Vagina (tissue), 2 donors: ENCODE measurements around the gene DHRSX.

Source experiments
- POLR2A ChIP-seq, 2 donors: fragments of 450-650 bp; IDR thresholded peaks; one replicate each; pipeline ENCODE4 v1.6.1; 2017; ENCODE audit warnings: antibody characterized with exemption in 2 of 2, mild to moderate bottlenecking in 2 of 2, moderate library complexity in 2 of 2
- TF ChIP-seq, protein P1 (sequence below), 3 experiments: fragments of 450-650 bp in 2 of 3; fragments of 200-600 bp in 1 of 3; sonication (generic) in 1 of 3; IDR thresholded peaks; one replicate each; pipeline ENCODE4 v1.5.1; 2017 to 2019; ENCODE audit warnings: antibody characterized with exemption in 3 of 3, mild to moderate bottlenecking in 2 of 3, moderate library complexity in 2 of 3

DNA sequence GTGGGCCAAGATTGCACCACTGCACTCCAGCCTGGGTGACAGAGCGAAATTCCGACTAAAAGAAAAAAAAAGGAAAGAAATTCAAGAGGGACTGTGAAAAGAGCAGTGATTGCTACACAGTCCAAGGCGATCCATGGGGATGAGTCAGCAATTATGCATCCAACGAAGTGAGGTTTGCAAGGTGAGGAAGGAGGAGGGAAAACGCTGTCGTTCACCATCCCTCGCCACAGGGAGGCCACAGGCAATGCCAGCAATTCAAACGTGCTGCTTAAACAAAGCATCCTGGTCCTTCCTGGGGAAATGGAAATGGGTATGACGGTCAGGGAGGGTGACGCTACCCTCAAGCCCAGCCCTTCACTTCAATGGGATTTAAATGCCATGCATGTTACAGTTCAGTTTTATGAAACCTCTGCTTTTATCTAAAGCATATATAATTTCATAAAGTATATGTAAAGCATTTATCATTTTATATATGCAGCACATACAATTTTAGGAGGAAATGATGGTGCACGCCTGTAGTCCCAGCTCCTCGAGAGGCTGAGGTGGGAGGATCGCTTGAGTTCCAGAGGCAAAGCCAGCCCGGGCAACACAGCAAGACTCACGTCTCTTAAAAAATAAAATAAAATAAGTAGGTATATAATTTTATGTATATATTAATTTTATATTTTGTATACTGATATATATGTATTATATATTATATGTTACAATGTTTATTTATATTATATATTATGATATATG is 108.7 kb downstream of the DHRSX start:
- no peak for TF ChIP-seq POLR2A (IDR thresholded peaks at IDR 0.05)
- TF ChIP-seq, protein P1, sequence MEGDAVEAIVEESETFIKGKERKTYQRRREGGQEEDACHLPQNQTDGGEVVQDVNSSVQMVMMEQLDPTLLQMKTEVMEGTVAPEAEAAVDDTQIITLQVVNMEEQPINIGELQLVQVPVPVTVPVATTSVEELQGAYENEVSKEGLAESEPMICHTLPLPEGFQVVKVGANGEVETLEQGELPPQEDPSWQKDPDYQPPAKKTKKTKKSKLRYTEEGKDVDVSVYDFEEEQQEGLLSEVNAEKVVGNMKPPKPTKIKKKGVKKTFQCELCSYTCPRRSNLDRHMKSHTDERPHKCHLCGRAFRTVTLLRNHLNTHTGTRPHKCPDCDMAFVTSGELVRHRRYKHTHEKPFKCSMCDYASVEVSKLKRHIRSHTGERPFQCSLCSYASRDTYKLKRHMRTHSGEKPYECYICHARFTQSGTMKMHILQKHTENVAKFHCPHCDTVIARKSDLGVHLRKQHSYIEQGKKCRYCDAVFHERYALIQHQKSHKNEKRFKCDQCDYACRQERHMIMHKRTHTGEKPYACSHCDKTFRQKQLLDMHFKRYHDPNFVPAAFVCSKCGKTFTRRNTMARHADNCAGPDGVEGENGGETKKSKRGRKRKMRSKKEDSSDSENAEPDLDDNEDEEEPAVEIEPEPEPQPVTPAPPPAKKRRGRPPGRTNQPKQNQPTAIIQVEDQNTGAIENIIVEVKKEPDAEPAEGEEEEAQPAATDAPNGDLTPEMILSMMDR (IDR thresholded peaks at IDR 0.05): no peak
